Measurements from ENCODE around the gene MACC1. TPM values are rescaled to one million over a fixed set of nuclear protein-coding genes. Genes with fewer than 3 reads are reported as not detected.

The MACC1 gene
- total and polyA plus RNA-seq, 4 donors = 0.02 to 1.0 (median 0.50) TPM

DNA sequence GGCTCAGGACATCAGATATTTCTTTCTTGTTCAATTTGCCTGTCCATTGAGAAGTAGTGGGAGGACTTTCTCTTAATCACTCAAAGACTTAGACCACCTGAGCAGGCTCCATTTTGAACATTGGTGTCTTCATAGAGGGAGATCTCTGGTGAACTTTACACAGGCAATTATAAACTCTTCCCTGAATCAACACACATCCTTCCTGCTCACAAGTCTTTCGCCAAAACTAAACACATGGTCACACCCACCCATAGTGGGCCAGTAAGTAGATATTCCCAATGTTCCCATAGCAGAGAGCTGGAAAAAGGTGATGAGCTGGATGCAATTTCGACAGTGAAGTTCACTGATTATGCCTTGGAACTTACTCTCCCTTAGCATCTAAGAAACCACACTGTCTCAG is 8.2 kb upstream of the MACC1 start:
- 62% methylated on average over 2 of the region's 2 CpGs for WGBS
- H3K4me1 ChIP-seq (ENCODE audit: control insufficient read depth in 4 of 4, insufficient read depth in 4 of 4, low read length in 3 of 4) = peaks cover 0 to 1% (median 0%) of the 10 kb centered on the region in 4 donors
- H3K27ac ChIP-seq (ENCODE audit: low read depth in 1 of 2, low read length in 2 of 2) = no peak overlapping the region

DNA sequence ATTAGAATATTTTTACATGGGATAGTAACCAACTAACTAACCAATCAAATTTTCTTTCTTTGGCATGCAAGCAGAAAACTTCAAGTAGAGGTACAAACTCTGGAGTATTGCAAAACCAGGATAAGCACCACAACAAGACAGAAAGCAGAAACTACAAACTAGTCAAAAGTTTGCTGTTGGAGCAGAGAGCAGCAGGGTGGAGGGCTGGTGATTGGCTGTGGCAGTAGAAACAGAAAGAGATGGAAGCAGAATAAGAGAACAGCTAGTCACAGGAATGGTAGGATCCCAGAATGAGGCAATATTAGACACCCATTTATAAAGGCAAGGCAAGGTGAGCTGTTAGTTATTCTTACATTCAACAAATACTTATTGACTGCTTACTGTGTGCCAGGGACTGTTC is 6.8 kb upstream of the MACC1 start:
- Histone ChIP-seq H3K4me3 (ENCODE audit: low read depth in 1 of 3, low read length in 3 of 3) (no peak overlapping the region), H3K4me1 (ENCODE audit: control insufficient read depth in 4 of 4, insufficient read depth in 4 of 4, low read length in 3 of 4) (peaks cover 0 to 1% (median under 1%) of the 10 kb centered on the region in 4 donors), H3K9ac (ENCODE audit: low read depth in 1 of 2, low read length in 2 of 2) (no peak overlapping the region), H3K27me3 (ENCODE audit: control insufficient read depth in 4 of 4, insufficient read depth in 4 of 4, low read length in 3 of 4) (no peaks in the 10 kb centered on the region), H3K9me3 (ENCODE audit: control insufficient read depth in 4 of 4, low read length in 3 of 4) (no peaks in the 10 kb centered on the region), H3K36me3 (ENCODE audit: control insufficient read depth in 4 of 4, insufficient read depth in 3 of 4, low read depth in 1 of 4, low read length in 3 of 4) (no peaks in the 10 kb centered on the region), H3K27ac (ENCODE audit: low read depth in 1 of 2, low read length in 2 of 2) (no peak overlapping the region)
- DNase-seq (ENCODE audit: low spot score) = no peak
- no peak for TF ChIP-seq JUND (IDR thresholded peaks at IDR 0.05)
- no peak for TF ChIP-seq EGR1 (IDR thresholded peaks at IDR 0.05; ENCODE audit: low read depth in 2 of 2)
- TF ChIP-seq, protein P1, sequence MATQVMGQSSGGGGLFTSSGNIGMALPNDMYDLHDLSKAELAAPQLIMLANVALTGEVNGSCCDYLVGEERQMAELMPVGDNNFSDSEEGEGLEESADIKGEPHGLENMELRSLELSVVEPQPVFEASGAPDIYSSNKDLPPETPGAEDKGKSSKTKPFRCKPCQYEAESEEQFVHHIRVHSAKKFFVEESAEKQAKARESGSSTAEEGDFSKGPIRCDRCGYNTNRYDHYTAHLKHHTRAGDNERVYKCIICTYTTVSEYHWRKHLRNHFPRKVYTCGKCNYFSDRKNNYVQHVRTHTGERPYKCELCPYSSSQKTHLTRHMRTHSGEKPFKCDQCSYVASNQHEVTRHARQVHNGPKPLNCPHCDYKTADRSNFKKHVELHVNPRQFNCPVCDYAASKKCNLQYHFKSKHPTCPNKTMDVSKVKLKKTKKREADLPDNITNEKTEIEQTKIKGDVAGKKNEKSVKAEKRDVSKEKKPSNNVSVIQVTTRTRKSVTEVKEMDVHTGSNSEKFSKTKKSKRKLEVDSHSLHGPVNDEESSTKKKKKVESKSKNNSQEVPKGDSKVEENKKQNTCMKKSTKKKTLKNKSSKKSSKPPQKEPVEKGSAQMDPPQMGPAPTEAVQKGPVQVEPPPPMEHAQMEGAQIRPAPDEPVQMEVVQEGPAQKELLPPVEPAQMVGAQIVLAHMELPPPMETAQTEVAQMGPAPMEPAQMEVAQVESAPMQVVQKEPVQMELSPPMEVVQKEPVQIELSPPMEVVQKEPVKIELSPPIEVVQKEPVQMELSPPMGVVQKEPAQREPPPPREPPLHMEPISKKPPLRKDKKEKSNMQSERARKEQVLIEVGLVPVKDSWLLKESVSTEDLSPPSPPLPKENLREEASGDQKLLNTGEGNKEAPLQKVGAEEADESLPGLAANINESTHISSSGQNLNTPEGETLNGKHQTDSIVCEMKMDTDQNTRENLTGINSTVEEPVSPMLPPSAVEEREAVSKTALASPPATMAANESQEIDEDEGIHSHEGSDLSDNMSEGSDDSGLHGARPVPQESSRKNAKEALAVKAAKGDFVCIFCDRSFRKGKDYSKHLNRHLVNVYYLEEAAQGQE (IDR thresholded peaks at IDR 0.05) = no peak
- no peak for TF ChIP-seq YY1 (IDR thresholded peaks at IDR 0.05)
- no peak for TF ChIP-seq FOXA1 (IDR thresholded peaks at IDR 0.05)
- no peak for TF ChIP-seq HNF4G (IDR thresholded peaks at IDR 0.05)
- no peak for TF ChIP-seq GABPA (IDR thresholded peaks at IDR 0.05 in 1 of 2, conservative IDR thresholded peaks at IDR 0.05 in 1 of 2)
- TF ChIP-seq SP1 (IDR thresholded peaks at IDR 0.05) = no peak
- TF ChIP-seq, protein P2, sequence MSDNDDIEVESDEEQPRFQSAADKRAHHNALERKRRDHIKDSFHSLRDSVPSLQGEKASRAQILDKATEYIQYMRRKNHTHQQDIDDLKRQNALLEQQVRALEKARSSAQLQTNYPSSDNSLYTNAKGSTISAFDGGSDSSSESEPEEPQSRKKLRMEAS (IDR thresholded peaks at IDR 0.05) = no peak
- TF ChIP-seq FOXA2 (IDR thresholded peaks at IDR 0.05) = no peak
- no peak for TF ChIP-seq RAD21 (IDR thresholded peaks at IDR 0.05)
- no peak for TF ChIP-seq RXRA (IDR thresholded peaks at IDR 0.05)
- TF ChIP-seq HNF4A (conservative IDR thresholded peaks at IDR 0.05) = no peak

More for the DNA sequence above, 8.2 kb upstream of the MACC1 start:
- H3K4me3 ChIP-seq (ENCODE audit: low read depth in 1 of 3, low read length in 3 of 3) = no peak overlapping the region
- TF ChIP-seq, protein P1 (IDR thresholded peaks at IDR 0.05) = no peak
- TF ChIP-seq, protein P3, sequence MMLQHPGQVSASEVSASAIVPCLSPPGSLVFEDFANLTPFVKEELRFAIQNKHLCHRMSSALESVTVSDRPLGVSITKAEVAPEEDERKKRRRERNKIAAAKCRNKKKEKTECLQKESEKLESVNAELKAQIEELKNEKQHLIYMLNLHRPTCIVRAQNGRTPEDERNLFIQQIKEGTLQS (IDR thresholded peaks at IDR 0.05) = no peak
- TF ChIP-seq TAF1 (conservative IDR thresholded peaks at IDR 0.05) (no peak), YY1 (IDR thresholded peaks at IDR 0.05) (no peak), GABPA (IDR thresholded peaks at IDR 0.05 in 1 of 2, conservative IDR thresholded peaks at IDR 0.05 in 1 of 2) (no peak), RXRA (IDR thresholded peaks at IDR 0.05) (no peak), SP1 (IDR thresholded peaks at IDR 0.05) (no peak)
- TF ChIP-seq, protein P4, sequence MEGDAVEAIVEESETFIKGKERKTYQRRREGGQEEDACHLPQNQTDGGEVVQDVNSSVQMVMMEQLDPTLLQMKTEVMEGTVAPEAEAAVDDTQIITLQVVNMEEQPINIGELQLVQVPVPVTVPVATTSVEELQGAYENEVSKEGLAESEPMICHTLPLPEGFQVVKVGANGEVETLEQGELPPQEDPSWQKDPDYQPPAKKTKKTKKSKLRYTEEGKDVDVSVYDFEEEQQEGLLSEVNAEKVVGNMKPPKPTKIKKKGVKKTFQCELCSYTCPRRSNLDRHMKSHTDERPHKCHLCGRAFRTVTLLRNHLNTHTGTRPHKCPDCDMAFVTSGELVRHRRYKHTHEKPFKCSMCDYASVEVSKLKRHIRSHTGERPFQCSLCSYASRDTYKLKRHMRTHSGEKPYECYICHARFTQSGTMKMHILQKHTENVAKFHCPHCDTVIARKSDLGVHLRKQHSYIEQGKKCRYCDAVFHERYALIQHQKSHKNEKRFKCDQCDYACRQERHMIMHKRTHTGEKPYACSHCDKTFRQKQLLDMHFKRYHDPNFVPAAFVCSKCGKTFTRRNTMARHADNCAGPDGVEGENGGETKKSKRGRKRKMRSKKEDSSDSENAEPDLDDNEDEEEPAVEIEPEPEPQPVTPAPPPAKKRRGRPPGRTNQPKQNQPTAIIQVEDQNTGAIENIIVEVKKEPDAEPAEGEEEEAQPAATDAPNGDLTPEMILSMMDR (IDR thresholded peaks at IDR 0.05; ENCODE audit: low read depth, low read length, missing input control) = no peak
- TF ChIP-seq, protein P5, sequence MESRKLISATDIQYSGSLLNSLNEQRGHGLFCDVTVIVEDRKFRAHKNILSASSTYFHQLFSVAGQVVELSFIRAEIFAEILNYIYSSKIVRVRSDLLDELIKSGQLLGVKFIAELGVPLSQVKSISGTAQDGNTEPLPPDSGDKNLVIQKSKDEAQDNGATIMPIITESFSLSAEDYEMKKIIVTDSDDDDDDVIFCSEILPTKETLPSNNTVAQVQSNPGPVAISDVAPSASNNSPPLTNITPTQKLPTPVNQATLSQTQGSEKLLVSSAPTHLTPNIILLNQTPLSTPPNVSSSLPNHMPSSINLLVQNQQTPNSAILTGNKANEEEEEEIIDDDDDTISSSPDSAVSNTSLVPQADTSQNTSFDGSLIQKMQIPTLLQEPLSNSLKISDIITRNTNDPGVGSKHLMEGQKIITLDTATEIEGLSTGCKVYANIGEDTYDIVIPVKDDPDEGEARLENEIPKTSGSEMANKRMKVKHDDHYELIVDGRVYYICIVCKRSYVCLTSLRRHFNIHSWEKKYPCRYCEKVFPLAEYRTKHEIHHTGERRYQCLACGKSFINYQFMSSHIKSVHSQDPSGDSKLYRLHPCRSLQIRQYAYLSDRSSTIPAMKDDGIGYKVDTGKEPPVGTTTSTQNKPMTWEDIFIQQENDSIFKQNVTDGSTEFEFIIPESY (IDR thresholded peaks at IDR 0.05) = no peak
- no peaks in the 10 kb centered on the region for H3K27me3 ChIP-seq (ENCODE audit: control insufficient read depth in 4 of 4, insufficient read depth in 4 of 4, low read length in 3 of 4)
- H3K36me3 ChIP-seq (ENCODE audit: control insufficient read depth in 4 of 4, insufficient read depth in 3 of 4, low read depth in 1 of 4, low read length in 3 of 4) = no peaks in the 10 kb centered on the region
- H3K9me3 ChIP-seq (ENCODE audit: control insufficient read depth in 4 of 4, low read length in 3 of 4) = no peaks in the 10 kb centered on the region
- H3K9ac ChIP-seq (ENCODE audit: low read depth in 1 of 2, low read length in 2 of 2) = no peak overlapping the region
- DNase-seq (ENCODE audit: low spot score) = no peak

Data from liver (tissue), 9 donors.